HFFc6 (cell line): ENCODE results near the gene CCND3. TPM values are rescaled to one million over a fixed set of nuclear protein-coding genes. Genes with fewer than 3 reads are reported as not detected.

Experiments used
- DNase-seq: peaks from one replicate; pipeline ENCODE4 v3.0.0-alpha.2; 2018
- H3K27ac Mint-ChIP-seq: 2 replicates; pipeline ENCODE4 v1.8.0; 2020; ENCODE audit warnings: mild to moderate bottlenecking, mixed read lengths
- H3K27me3 Mint-ChIP-seq: 2 replicates; pipeline ENCODE4 v1.8.0; 2021; ENCODE audit warnings: mild to moderate bottlenecking, moderate library complexity, mixed read lengths; ENCODE audit not compliant: insufficient read depth
- H3K36me3 Mint-ChIP-seq: 2 replicates; pipeline ENCODE4 v1.8.0; 2021; ENCODE audit warnings: low read depth, mixed read lengths
- H3K4me1 Mint-ChIP-seq: 2 replicates; pipeline ENCODE4 v1.8.0; 2020; ENCODE audit warnings: low read depth, mixed read lengths
- H3K4me3 Mint-ChIP-seq: 2 replicates; pipeline ENCODE4 v1.8.0; 2020; ENCODE audit warnings: mild to moderate bottlenecking, moderate library complexity, mixed read lengths
- H3K9me3 Mint-ChIP-seq: 2 replicates; pipeline ENCODE4 v1.8.0; 2020; ENCODE audit warnings: mild to moderate bottlenecking, mixed read lengths
- CTCF ChIP-seq: fragments of 200-600 bp; sonication (generic); IDR thresholded peaks from 2 replicates; pipeline ENCODE4 v1.5.0; 2021; ENCODE audit warnings: antibody characterized with exemption, mild to moderate bottlenecking
- total RNA-seq, 6 experiments: library from RNA; stranded (reverse); fragmentation: NEBNext Ultra II Directional; extraction: Animal tissue kit (Norgen Biotek cat#: 25700); gene quantifications; 2 replicates in 1 of 6; 3 replicates in 5 of 6; pipeline ENCODE4 v1.2.3, GENCODE V29; 2021

CCND3 gene
- total RNA-seq, 6 experiments from 2014 or later, result 72.4 to 92.5 (median 82.7) TPM

GRCh38 chr6:41917528-41917927 is 24.1 kb downstream of the CCND3 start:
- peak overlapping the region; percentile 94 for H3K27ac Mint-ChIP-seq
- TF ChIP-seq CTCF, result no peak
- peak; percentile 93 for DNase-seq
- peaks cover 33% of the 10 kb centered on the region for H3K4me1 Mint-ChIP-seq
- H3K4me3 Mint-ChIP-seq, result peak overlapping the region; percentile 80
- H3K9me3 Mint-ChIP-seq, result no peaks in the 10 kb centered on the region
- H3K36me3 Mint-ChIP-seq, result peaks cover 34% of the 10 kb centered on the region
- no peaks in the 10 kb centered on the region for H3K27me3 Mint-ChIP-seq

- Mint-ChIP-seq H3K27me3 (no peaks in the 10 kb centered on the region), H3K27ac (no peak overlapping the region), H3K4me3 (no peak overlapping the region)
Observed at GRCh38 chr6:41914869-41915530, 26.6 kb downstream of the CCND3 start.

GRCh38 chr6:41914343-41914742 is 27.3 kb downstream of the CCND3 start:
- no peak overlapping the region for H3K27ac Mint-ChIP-seq

More at GRCh38 chr6:41914869-41915530, 26.6 kb downstream of the CCND3 start:
- H3K4me1 Mint-ChIP-seq, result peaks cover 24% of the 10 kb centered on the region
- H3K36me3 Mint-ChIP-seq, result peaks cover 25% of the 10 kb centered on the region
- DNase-seq, result no peak
- no peak for TF ChIP-seq CTCF
- H3K9me3 Mint-ChIP-seq, result no peaks in the 10 kb centered on the region

GRCh38 chr6:41909727-41910126 is 31.9 kb downstream of the CCND3 start:
- Mint-ChIP-seq H3K36me3 (peaks cover 27% of the 10 kb centered on the region), H3K4me3 (no peak overlapping the region), H3K27ac (no peak overlapping the region), H3K4me1 (no peaks in the 10 kb centered on the region; the same call in 1 of the 2 replicates), H3K27me3 (no peaks in the 10 kb centered on the region), H3K9me3 (no peaks in the 10 kb centered on the region)
- DNase-seq, result no peak
- TF ChIP-seq CTCF, result no peak

More at GRCh38 chr6:41914343-41914742, 27.3 kb downstream of the CCND3 start:
- H3K27me3 Mint-ChIP-seq, result no peaks in the 10 kb centered on the region
- H3K4me1 Mint-ChIP-seq, result peaks cover 18% of the 10 kb centered on the region
- no peak for DNase-seq
- TF ChIP-seq CTCF, result no peak
- no peaks in the 10 kb centered on the region for H3K9me3 Mint-ChIP-seq
- H3K4me3 Mint-ChIP-seq, result no peak overlapping the region
- H3K36me3 Mint-ChIP-seq, result peaks cover 25% of the 10 kb centered on the region

GRCh38 chr6:41901882-41902519 is 39.6 kb downstream of the CCND3 start:
- Mint-ChIP-seq H3K4me3 (no peak overlapping the region), H3K27me3 (no peaks in the 10 kb centered on the region), H3K27ac (0 out of 2 replicates have a peak overlapping the region, but pooled peaks have one; percentile 6), H3K36me3 (peaks cover 24% of the 10 kb centered on the region), H3K9me3 (no peaks in the 10 kb centered on the region), H3K4me1 (peaks cover 10% of the 10 kb centered on the region)
- peak; percentile 69 for TF ChIP-seq CTCF
- DNase-seq, result peak; percentile 28
